Measurements from ENCODE around the gene ZFYVE16.
A peak's percentile ranks its signal among the peaks of the same experiment; 100 is the strongest.
"Not testable (repeated sequence)": the region's sequence is repeated elsewhere in the genome, so short reads cannot be mapped to it uniquely, and the experiment has no call there.

ZFYVE16 gene

GRCh38 chr5:80411589-80412219 is 3.8 kb downstream of the ZFYVE16 start:
- DNase-seq: no peak

DNA sequence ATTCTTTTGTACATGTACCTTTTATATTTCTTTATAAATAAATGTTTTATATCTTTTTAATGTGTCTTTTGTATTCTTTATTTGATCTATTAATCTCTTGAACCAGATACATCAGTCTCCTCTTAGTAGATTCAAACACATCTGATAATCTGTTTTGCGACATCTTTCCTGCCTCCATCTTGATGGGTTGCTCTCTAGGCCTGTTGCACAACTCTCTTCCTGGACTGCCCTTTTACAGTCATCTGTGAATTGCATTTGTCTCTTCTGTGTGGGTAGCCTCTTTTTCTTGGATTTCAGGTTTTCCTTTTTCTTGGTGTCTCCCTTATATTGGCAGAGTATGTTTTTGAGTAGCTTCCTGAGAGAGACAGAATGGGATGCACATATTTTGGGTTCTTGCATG is 6.2 kb downstream of the ZFYVE16 start:
- DNase-seq: no peak

DNA sequence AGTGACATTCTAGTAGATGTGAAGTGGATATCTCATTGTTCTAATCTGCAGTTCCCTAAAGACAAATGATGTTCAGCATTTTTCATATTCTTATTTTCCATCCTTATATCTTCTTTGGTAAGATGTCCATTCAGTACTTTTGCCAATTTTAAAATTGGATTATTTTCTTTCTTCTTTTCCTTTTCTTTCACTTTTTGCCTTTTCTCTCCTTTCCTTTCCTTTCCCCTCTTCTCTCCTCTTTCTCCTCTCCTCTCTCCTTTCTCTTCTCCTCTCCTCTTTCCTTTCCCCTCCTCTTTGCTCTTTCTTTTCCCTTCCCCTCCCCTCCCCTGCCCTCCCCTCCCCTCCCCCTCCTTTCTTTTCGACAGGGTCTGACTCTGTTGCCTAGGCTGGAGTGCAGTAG is 10.1 kb downstream of the ZFYVE16 start:
- DNase-seq: no peak

- not testable (repeated sequence) for DNase-seq
Observed at GRCh38 chr5:80424365-80424764, 16.5 kb downstream of the ZFYVE16 start.

- no peak for DNase-seq
Observed at GRCh38 chr5:80435476-80435875, 27.6 kb downstream of the ZFYVE16 start.

DNA sequence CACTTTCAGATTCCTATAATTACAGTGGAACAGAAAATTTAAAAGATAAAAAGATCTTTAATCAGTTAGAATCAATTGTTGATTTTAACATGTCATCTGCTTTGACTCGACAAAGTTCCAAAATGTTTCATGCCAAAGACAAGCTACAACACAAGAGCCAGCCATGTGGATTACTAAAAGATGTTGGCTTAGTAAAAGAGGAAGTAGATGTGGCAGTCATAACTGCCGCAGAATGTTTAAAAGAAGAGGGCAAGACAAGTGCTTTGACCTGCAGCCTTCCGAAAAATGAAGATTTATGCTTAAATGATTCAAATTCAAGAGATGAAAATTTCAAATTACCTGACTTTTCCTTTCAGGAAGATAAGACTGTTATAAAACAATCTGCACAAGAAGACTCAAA is 29.5 kb downstream of the ZFYVE16 start:
- DNase-seq: no peak

- no peak for DNase-seq
Observed at GRCh38 chr5:80438739-80439138, 30.9 kb downstream of the ZFYVE16 start.

GRCh38 chr5:80439213-80439612 is 31.3 kb downstream of the ZFYVE16 start:
- DNase-seq: no peak

- DNase-seq: no peak
Observed at GRCh38 chr5:80442742-80443141, 34.9 kb downstream of the ZFYVE16 start.

DNA sequence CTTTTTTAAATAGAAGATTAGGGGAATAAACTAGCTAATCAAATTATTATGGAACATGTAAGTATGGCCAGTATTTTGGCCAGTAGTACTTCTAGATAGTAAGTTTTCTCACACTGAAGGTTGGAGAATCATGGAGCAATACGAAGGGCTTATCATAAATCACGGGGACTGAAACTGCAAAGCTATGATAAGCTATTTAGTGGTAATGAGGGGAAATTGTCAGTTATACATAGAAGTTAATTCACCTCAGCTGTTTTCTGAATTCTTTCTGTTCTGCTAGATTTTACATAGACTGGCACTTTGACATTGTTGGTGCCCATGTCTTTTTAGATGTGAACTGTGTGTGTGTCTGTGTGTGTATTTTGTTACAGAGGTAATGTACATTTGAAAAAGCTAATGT is 45.5 kb downstream of the ZFYVE16 start:
- DNase-seq: no peak

- no peak for DNase-seq
Observed at GRCh38 chr5:80463269-80463668, 55.4 kb downstream of the ZFYVE16 start.

DNA sequence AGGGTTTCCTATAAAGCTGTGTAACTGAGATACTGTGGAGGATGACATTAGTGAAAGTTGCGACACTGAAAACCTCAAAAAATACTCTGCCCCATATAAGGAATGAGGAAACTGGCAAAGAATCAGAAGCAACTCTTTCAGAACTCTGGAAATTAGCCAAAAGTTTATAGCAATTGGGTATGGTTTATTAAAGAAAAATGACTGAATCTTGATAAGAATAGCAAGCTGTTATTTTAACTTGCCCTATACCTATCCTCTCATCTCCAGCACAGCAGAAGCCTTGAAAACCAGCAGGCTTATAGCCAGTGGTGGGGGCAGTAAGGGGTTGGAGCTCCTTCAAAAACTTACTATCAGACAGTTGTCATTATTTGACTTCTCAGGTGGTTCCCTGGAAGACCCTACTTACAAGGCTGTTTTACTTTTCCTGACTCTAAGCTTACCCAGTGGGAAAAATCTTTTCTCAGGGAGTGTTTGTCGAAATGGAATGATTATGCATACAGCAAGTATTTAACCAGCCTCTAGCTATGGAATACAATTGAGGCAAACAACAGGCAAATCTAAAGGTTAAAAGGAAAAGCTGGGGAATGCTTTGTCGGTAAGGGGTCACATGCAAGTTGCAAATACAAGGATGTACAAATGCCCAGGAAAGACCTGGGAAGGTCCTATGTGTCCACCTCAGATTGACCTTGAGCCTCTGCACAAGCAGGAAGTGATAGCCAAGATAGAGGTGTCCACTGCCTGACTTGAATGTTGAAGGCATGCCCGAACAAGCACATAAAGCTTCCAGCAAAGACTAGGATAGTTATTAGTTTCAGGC is 59.0 kb downstream of the ZFYVE16 start:
- no peak for DNase-seq

DNA sequence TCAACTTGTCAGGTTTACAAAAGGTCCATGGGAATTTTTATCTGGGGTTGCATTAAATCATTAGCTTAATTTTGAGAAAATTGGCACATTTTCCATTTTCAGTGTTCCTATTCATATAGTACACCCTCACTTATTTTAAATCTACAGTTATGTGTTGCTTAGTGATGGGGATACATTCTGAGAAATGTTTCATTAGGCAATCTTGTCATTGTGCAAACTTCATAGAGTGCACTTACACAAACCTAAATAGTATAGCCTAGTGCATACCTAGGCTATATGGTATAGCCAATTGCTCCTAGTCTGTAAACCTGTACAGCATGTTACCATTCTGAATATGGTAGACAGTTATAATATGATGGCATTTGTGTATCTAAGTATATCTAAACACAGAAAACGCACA is 60.3 kb downstream of the ZFYVE16 start:
- no peak for DNase-seq

- not testable (repeated sequence) for DNase-seq
Observed at GRCh38 chr5:80470631-80471030, 62.8 kb downstream of the ZFYVE16 start.

GRCh38 chr5:80474929-80475328 is 67.1 kb downstream of the ZFYVE16 start:
- no peak for DNase-seq

DNA sequence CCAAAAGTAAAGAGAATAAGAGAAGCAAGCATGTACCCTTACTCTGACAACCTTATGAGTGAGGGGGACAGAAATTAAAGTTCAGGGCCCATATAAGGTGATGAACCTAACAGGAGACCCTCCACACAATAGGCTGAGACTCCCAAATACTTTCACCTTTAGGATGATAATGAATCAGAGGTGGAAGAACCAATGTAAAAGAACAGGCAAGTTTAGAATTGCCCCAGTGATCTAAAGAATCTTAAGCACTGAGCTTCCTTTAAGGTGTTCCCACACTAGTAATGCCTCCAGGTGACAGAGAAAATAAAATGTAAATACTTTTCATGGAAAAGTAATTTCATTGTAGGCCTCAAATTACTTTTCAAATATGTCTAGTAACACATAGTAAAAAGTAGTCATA is 71.8 kb downstream of the ZFYVE16 start:
- DNase-seq: no peak

DNA sequence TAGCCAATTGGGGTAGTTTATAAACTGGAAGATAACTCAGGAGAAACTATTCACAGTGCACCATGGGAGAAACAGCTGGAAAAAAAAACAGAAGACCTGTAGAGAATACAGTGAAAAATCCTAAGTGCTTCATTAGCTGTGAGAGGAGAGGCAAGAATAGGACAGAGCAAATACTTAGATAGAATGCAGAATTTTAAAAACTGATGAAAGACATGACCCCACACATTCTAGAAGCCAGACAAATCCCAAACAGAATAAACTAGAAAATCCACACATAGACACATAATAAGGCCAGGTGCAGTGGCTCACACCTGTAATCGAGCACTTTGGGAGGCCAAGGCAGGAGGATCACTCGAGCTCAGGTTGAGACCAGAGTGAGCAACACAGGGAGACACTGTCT is 72.5 kb downstream of the ZFYVE16 start:
- DNase-seq: no peak

GRCh38 chr5:80481019-80481893 is 73.4 kb downstream of the ZFYVE16 start:
- DNase-seq: peak; percentile 52

GRCh38 chr5:80482578-80482977 is 74.7 kb downstream of the ZFYVE16 start:
- DNase-seq: no peak

DNA sequence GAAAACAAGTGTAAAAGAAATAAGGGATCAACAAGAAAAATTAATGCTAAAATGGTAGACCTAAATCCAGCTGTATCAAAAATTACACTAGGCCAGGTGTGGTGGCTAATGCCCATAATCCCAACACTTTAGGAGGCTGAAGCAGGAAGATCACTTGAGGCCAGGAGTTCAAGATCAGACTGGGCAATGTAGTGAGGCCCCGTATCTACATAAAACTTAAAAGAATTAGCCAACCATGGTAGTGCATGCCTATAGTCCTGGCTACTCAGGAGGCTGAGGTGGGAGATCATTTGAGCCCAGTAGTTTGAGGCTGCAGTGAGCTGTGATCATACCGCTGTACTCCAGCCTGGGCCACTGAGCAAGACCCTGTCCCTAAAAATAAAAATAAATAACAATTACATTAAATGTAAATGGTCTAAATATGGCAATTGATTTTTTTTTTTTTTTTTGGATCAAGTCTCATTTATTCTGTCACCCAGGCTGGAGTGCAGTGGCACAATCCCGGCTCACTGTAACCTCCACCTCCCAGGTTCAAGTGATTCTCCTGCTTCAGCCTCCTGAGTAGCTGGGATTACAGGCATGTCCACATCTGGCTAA is 75.9 kb downstream of the ZFYVE16 start:
- DNase-seq: no peak

DNA sequence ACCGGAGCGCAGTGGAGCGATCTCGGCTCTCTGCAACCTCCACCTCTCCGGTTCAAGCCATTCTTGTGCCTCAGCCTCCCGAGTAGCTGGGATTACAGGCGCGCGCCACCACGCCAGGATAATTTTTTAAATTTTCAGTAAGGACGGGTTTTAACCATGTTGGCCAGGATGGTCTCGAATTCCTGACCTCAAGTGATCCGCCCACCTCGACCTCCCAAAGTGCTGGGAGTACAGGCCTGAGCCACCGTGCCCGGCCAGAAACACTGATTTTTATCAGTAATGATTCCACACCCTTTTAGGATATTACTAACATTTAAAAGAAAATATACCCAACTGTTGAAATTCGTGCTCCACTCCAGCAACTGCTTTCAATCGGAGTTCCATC is 79.6 kb downstream of the ZFYVE16 start:
- no peak for DNase-seq

DNA sequence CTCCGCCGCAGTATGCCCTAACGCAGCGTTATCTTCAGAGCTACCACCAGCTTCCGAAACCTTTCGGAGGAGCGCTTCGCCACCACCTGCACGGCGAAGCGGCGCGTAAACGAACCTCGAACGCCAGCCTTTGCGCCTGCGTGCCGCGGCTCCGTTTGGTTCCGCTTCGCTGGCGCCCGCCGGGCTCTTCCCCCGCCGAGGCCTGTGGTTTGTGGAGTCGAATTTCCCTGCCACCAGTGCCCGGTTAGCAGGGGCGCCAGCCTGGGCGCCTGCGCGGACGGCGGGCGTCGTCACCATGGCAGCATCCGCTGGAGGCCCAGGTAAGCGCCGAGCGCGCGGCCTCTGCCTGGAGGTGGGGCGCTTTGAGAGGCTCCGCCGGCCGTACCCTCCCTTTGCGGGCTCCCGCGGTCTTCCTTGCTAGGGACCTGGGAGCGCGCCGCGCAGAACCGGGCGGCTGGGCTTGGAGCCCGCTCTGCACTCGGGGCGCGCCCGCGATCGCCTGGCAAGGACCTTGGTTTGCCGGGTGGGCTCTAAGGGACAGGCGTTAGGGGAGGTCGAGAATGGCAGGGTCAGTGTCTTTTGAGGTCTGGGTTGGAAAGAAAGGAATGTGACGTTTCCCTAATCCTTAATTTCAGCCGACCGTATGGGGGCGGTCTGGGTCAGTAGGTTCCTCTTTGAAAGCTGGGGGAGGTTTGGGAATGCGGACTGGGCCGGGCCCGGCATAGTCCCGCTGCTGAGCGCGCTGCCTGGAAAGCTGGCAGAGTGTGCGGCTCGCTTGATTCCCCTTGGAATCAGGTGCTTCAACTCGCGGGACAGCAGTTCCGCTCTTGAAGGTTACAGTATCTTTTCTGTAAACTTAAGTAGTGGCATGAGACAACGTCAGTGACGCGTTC is 80.2 kb downstream of the ZFYVE16 start, which contains the start of gene FAM151B:
Gene FAM151B (plus strand): TSS at position 272 of the 893 bp plus-strand sequence. CDS start 24 bp downstream, at position 296.
- DNase-seq: peak; percentile 80
